ENCODE results near the gene PLCXD3.

DNA sequence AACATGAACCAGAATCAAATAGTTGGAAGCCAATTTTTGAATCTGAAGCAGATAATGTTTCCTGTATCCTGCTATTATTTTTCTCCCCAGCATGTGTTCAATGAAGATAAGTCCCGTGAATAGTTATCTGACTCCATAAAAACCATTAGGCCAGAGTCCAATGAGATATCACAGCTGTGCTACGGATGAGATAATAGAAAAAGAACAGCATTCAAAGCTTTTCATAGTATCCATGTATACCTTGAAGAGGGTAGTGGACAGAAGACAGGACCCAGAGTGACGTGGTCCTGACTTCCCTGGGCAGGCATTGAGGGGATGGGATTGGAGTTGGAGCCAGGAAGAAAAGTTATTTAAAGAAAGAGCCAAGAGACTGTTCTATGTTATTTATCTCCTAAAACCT lies 246.4 kb downstream of the PLCXD3 start:
- TF ChIP-seq, protein P1, sequence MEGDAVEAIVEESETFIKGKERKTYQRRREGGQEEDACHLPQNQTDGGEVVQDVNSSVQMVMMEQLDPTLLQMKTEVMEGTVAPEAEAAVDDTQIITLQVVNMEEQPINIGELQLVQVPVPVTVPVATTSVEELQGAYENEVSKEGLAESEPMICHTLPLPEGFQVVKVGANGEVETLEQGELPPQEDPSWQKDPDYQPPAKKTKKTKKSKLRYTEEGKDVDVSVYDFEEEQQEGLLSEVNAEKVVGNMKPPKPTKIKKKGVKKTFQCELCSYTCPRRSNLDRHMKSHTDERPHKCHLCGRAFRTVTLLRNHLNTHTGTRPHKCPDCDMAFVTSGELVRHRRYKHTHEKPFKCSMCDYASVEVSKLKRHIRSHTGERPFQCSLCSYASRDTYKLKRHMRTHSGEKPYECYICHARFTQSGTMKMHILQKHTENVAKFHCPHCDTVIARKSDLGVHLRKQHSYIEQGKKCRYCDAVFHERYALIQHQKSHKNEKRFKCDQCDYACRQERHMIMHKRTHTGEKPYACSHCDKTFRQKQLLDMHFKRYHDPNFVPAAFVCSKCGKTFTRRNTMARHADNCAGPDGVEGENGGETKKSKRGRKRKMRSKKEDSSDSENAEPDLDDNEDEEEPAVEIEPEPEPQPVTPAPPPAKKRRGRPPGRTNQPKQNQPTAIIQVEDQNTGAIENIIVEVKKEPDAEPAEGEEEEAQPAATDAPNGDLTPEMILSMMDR (IDR thresholded peaks at IDR 0.05; ENCODE audit: low read depth, low read length), result no peak
- TF ChIP-seq POLR2A (IDR thresholded peaks at IDR 0.05; ENCODE audit: extremely low read depth, insufficient read length), result no peak
- TF ChIP-seq, protein P2, sequence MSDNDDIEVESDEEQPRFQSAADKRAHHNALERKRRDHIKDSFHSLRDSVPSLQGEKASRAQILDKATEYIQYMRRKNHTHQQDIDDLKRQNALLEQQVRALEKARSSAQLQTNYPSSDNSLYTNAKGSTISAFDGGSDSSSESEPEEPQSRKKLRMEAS (IDR thresholded peaks at IDR 0.05; ENCODE audit: low read depth, low read length), result no peak
- TF ChIP-seq MYC (IDR thresholded peaks at IDR 0.05; ENCODE audit: low read depth, low read length), result no peak
